Measurements from ENCODE around the gene SHANK3. TPM values are rescaled to one million over a fixed set of nuclear protein-coding genes. Genes with fewer than 3 reads are reported as not detected.

SHANK3 gene
- total RNA-seq, 6 experiments from 2014 or later = 0.65 to 0.97 (median 0.68) TPM

DNA sequence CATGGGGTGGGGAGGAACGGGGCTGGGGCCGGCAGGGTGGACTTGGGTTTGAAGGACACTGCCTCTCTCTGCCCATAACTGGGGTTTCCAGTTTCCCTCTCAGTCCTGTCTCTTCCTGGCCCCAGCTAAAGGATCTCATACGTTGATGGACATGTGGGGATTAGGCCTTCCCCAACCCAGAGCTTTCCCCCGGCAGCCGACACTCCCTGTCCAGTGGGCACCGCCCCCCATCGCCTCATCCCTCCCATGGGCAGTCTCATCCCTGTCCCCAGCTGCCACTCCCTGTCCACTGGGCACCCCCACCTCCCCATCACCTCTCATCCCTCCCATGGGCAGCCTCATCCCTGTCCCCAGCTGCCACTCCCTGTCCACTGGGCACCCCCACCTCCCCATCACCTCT is 43.2 kb downstream of the SHANK3 start:
- DNase-seq = no peak
- TF ChIP-seq, protein P1, sequence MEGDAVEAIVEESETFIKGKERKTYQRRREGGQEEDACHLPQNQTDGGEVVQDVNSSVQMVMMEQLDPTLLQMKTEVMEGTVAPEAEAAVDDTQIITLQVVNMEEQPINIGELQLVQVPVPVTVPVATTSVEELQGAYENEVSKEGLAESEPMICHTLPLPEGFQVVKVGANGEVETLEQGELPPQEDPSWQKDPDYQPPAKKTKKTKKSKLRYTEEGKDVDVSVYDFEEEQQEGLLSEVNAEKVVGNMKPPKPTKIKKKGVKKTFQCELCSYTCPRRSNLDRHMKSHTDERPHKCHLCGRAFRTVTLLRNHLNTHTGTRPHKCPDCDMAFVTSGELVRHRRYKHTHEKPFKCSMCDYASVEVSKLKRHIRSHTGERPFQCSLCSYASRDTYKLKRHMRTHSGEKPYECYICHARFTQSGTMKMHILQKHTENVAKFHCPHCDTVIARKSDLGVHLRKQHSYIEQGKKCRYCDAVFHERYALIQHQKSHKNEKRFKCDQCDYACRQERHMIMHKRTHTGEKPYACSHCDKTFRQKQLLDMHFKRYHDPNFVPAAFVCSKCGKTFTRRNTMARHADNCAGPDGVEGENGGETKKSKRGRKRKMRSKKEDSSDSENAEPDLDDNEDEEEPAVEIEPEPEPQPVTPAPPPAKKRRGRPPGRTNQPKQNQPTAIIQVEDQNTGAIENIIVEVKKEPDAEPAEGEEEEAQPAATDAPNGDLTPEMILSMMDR (IDR thresholded peaks at IDR 0.05) = no peak
- H3K36me3 Mint-ChIP-seq (ENCODE audit: low read depth) = no peaks in the 10 kb centered on the region
- peaks cover 43% of the 10 kb centered on the region for H3K27me3 Mint-ChIP-seq (ENCODE audit: insufficient read depth)
- no peaks in the 10 kb centered on the region for H3K4me1 Mint-ChIP-seq (ENCODE audit: low read depth)
- H3K27ac Mint-ChIP-seq = no peak overlapping the region
- no peaks in the 10 kb centered on the region for H3K9me3 Mint-ChIP-seq
- no peak overlapping the region for H3K4me3 Mint-ChIP-seq

DNA sequence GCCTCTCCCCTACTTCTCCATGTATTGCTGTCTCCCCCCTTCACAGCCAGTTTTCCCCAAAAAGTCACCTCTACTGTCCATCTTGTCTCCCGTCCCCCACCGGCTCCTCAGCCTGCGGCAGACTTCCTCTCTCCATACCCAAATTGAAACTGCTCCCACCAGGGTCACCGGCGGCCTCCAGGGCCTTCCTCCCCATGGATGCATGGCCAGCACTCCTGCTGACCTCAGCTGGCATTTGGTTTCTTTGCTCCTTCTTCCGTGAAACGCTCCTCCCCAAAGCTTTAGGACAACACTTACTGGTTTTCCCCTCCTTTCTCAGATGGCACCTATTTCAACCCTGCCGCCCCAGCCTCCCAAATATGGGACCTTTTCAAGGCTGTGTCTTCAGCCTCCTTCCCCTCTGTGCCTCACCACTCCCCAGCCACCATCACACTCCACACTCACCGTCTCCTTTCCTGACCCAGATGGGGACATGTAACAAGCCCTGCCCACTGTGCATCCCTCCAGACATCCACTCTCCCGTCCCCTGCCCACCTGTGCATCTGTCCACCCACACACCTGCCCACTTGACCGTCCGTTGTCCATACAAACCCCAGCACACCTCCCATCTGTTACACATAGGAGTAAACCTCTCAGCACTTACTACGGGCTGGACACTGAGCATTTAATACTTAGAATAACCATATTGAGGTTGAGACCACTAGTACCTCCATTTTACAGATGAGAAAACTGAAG is 43.8 kb downstream of the SHANK3 start:
- Mint-ChIP-seq H3K4me3 (no peak overlapping the region), H3K4me1 (ENCODE audit: low read depth) (no peaks in the 10 kb centered on the region), H3K27me3 (ENCODE audit: insufficient read depth) (peaks cover 43% of the 10 kb centered on the region), H3K9me3 (no peaks in the 10 kb centered on the region), H3K27ac (no peak overlapping the region), H3K36me3 (ENCODE audit: low read depth) (no peaks in the 10 kb centered on the region)
- DNase-seq = no peak
- TF ChIP-seq, protein P1 (IDR thresholded peaks at IDR 0.05) = no peak

DNA sequence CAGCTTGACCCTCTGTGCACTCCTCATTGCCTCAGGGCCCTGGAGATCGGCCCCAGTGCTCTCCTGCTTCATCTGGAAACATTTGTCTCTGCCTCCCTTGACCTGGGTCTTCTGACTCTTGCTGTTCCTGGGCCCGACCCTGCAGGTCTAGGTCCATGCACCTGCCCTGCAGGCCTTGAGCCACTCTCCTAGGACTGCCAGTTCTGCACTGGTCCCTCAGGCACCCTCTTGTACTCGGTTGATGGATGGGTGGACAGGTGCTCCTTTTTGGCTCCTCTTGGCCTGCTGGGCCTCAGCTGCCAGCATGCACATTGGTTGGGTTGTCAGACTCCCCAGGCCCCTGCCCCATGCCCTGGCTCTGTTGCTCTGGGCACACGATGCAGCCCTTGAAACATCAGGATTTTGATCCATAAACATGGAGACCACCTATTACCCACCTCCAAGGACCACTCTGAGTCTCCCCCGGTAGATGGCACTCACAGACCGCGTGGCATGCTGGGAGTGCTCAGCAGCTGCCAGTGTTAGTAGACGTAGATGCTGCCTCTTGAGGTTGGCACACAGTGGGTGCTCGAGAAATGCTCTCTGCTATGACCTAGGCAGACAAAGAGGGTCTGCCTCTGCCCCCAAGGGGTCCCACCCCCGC is 45.2 kb downstream of the SHANK3 start:
- Mint-ChIP-seq H3K4me3 (no peak overlapping the region), H3K4me1 (ENCODE audit: low read depth) (no peaks in the 10 kb centered on the region), H3K9me3 (no peaks in the 10 kb centered on the region), H3K27me3 (ENCODE audit: insufficient read depth) (peaks cover 38% of the 10 kb centered on the region), H3K36me3 (ENCODE audit: low read depth) (no peaks in the 10 kb centered on the region), H3K27ac (no peak overlapping the region)
- TF ChIP-seq, protein P1 (IDR thresholded peaks at IDR 0.05) = no peak
- no peak for DNase-seq

DNA sequence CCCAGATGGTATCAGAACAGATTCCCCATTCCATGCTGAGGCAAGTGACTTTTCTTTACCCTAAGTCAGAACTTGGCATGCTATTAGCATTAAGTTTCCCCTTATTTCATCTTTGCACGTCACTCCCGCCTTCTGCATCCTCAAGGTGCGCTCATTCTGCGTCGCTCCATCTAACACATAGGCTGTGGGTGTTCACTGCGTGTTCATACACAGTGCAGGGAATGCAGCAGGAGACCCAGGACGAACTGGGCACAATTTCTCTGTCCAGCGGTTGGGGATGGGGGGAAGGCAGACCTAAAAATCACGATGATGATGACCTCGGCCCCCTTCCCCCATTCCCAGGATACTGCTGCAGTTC is 45.7 kb downstream of the SHANK3 start:
- no peaks in the 10 kb centered on the region for H3K9me3 Mint-ChIP-seq
- H3K27ac Mint-ChIP-seq = no peak overlapping the region
- no peaks in the 10 kb centered on the region for H3K4me1 Mint-ChIP-seq (ENCODE audit: low read depth)
- H3K27me3 Mint-ChIP-seq (ENCODE audit: insufficient read depth) = peaks cover 42% of the 10 kb centered on the region
- no peaks in the 10 kb centered on the region for H3K36me3 Mint-ChIP-seq (ENCODE audit: low read depth)
- DNase-seq = no peak
- no peak overlapping the region for H3K4me3 Mint-ChIP-seq
- TF ChIP-seq, protein P1 (IDR thresholded peaks at IDR 0.05) = no peak

DNA sequence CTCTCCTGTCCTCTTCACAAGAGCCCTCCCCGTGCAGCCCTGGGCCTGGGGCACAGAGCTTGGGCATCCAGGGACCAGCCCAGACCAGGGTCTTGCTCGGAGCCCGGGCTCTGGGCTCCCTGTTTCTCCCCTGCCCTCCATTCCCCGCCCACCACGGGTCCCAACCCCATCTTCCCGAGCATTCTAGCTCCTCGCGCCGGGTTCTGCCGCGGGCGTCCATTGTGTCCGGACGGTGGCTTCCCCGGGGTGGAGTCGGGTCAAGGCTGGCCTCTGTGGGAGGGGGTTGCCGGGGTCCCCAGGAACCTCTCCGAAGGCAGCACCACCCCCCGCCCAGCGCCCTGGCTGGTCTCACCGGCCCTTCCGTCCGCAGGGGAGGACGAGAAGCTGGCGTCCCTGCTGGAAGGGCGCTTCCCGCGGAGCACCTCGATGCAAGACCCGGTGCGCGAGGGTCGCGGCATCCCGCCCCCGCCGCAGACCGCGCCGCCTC is 47.2 kb downstream of the SHANK3 start:
- TF ChIP-seq, protein P1 (IDR thresholded peaks at IDR 0.05) = no peak
- Mint-ChIP-seq H3K4me3 (no peak overlapping the region), H3K36me3 (ENCODE audit: low read depth) (no peaks in the 10 kb centered on the region), H3K9me3 (no peaks in the 10 kb centered on the region), H3K4me1 (ENCODE audit: low read depth) (no peaks in the 10 kb centered on the region), H3K27me3 (ENCODE audit: insufficient read depth) (peaks cover 39% of the 10 kb centered on the region), H3K27ac (no peak overlapping the region)
- DNase-seq = no peak
